Measurements from ENCODE around the gene KCNH1. TPM values are rescaled to one million over a fixed set of nuclear protein-coding genes. Genes with fewer than 3 reads are reported as not detected.

Gene KCNH1
- polyA plus RNA-seq, 4 donors: 0.14 to 0.32 (median 0.21) TPM

DNA sequence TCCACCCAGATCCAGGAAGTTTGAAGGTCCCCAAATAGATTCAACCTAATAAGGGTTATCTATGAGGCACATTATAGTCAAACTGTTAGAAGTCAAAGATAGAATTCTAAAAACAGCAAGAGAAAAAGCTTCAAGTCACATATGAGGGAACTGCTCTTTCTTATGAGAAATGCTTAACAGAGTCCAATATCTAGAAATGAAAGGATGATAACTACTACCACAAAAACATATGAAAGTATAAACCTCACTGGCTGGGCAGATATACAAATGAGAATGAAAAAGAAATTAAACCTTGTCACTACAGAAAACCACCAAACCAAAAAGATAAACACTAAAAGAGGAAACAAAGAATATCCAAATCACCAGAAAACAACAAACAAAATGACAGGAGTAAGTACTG, 201.8 kb downstream of the KCNH1 start:
- no peak for DNase-seq (ENCODE audit: low read depth in 4 of 4, low spot score in 3 of 4)

DNA sequence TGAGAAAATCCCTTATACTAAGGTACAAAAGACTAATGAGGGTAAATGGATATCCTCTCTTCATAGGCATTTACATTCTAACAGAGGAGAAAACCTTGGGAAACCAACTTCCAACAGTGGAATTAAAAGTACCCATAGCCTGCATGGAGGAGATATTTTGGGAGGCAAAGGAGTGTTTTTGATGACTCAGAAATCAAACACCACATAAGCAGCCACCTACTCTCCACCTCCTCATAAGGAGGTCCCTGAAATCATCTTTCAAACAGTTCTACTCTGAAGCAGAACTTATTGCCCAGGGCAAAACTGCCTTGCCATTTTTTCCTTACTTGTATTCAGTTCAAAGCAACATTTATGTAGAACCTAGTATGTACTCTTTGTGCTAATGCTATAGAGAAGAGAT, 211.3 kb downstream of the KCNH1 start:
- no peak for DNase-seq (ENCODE audit: low read depth in 4 of 4, low spot score in 3 of 4)

DNA sequence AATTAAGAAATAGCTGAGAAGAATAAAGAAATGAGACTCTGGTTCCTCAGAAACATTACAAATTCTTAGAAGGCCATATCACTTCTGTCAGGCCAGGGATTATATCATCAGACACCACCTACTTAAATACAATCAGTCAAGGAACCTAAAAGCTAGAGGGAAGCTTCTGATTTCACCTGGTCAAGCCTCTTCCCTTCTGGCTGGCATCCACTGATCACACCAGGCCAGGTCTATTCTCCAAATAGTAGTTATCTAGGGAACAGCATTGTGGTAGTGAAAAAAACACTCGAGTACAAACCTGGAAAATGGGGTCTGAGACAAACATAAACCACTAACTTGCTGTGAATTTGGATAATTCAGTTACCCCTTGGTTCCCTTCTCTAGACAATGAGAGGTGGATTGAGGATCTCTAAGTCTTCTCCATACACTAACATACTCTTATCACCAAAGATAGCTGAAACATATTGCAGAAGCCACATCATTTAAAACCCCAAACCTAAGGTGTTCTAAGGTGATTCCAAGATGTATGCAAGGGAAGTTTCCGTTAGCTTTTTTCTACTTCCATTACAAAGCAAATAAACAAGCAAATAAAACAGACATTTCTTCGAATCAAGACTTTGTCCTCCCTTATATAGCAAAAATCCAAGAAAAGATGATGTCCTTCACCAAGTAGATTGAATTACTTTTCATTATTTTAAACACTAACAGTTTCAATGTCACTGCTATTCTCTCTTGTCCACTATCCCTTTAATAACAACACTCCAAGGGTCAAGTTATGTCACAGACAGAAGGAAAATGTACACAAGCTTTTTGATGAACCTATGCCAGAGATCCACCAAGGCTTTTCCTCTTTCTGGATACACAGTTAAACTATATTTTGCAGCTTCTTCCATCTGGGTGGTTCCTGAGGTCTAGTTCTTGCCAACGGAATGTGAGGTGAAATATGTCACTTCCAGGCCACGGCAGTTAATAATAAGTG, 212.9 kb downstream of the KCNH1 start:
- DNase-seq (ENCODE audit: low read depth in 4 of 4, low spot score in 3 of 4): no peak

DNA sequence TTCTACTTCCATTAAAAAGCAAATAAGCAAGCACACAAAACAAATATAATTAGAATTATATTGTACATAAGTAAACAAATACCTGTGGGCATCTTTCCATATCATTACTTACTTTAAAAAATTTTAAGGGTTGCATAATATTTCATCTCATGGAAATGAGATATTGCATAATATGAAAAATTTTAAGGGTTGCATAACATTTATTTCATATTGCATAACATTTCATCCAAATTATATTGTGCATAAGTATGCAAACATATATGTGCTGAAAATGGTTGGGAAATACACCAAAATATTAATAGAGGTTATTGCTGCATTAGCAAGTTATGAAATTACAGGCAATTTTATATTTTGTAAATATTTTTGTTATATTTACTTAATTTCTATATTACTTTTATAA, 213.7 kb downstream of the KCNH1 start:
- no peak for DNase-seq (ENCODE audit: low read depth in 4 of 4, low spot score in 3 of 4)

DNA sequence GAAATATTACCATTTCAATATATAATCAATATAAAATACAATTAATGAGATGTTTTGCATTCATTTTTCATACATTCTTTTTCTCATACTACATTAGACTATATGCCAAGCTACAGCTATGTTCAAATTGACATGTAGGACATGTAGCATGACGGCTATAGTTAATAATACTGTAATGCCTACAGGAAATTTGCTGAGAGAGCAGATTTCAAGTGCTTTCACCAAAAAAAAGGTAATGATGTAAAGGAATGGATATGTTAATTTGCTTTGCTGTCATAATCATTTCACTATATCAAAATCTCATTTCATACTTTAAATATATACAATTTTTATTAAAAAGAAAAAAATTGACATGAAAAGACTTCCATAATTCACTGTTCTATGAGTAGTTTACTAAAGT, 215.1 kb downstream of the KCNH1 start:
- DNase-seq (ENCODE audit: low read depth in 4 of 4, low spot score in 3 of 4): no peak

DNA sequence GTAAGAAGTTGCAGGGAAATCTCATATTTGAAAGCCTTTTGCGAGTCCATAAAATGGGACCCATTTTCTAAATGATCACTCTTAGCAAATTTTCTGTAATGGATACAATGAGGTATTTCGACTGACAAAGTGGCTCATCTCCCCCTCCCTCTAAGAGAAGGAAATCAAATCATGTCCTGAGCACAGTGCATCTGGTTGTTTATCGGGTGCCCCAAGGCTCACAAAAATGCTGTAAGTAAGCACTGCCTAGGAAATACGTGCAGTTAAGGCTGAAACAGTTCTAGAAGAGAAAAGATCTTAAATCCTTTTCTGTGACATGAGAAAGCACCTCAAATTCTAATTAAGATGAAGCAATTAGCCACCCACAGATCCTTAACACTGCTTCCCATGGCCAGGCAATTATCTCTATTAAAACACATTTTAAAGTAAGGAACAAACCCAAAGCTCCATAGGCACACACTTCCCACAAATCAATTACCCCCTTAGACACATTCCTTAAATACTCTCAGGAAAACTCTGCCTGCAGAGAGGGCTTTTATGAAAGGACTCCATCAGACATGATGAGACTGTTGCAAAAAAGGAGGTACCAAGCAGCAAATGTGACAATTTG, 216.3 kb downstream of the KCNH1 start:
- no peak for DNase-seq (ENCODE audit: low read depth in 4 of 4, low spot score in 3 of 4)

DNA sequence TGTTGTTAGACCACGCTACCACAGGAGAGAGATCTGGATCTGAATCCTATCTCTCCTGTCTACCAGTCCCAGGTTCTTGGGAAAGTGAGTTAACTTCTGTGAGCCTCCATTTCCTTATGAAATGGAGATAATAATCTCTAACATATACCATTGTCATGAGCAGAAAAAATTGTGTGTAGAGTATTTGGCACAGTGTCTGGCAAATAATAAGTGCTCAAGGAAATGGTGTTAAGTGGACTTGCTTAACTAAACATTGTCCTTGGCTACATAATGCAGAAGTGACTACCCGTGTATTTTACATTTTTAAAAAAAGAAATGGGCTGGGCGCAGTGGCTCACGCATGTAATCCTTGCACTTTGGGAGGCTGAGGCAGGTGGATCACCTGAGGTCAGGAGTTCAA, 217.4 kb downstream of the KCNH1 start:
- no peak for DNase-seq (ENCODE audit: low read depth in 4 of 4, low spot score in 3 of 4)

DNA sequence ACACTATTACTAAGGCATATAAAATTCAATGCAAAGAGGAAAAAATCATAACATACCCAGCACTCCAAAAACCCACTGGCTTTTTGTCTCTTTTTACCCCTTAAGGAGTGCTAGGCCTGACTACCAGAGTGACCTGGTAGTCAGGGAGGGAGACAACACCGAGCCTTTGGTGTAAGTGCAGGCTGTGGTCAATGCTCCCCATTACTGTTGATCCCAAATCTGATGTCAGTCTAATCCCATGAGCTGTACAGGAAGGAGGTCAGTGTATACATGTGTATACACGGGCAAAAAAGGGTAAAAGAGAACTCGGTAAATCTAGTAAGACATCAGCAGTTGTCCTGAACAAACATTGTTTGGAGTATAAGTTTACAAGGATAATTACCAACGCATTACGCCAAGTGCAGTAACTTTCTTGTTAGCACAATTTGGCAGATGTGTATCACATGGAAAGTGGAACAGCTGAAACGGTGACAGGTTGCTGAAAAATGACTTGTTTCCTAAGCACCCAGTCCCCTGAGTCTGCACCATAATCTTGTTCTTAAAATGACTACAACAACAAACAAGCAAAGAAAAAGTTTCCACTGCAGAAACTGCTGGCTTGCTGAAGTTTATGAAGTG, 217.9 kb downstream of the KCNH1 start:
- DNase-seq (ENCODE audit: low read depth in 4 of 4, low spot score in 3 of 4): no peak

DNA sequence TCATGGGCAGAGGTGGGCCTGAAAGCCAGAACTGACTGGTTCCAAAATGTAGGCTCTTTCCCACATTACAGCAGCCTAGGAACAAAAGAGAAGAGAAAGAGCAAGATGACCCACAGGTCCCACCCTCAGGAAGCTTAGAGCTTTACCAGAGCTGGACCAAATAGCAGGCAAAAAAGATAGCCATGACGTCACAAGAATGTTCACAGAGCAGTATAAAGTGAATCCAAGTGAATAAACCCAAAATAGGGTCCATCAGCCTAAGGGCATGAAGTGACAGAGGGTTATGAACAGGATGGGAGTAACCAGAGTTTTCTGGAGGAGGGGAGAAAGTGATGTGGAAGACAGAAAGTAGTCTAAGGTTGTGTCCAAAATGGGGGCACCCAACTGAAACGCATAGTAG, 221.2 kb downstream of the KCNH1 start:
- DNase-seq (ENCODE audit: low read depth in 4 of 4, low spot score in 3 of 4): no peak

DNA sequence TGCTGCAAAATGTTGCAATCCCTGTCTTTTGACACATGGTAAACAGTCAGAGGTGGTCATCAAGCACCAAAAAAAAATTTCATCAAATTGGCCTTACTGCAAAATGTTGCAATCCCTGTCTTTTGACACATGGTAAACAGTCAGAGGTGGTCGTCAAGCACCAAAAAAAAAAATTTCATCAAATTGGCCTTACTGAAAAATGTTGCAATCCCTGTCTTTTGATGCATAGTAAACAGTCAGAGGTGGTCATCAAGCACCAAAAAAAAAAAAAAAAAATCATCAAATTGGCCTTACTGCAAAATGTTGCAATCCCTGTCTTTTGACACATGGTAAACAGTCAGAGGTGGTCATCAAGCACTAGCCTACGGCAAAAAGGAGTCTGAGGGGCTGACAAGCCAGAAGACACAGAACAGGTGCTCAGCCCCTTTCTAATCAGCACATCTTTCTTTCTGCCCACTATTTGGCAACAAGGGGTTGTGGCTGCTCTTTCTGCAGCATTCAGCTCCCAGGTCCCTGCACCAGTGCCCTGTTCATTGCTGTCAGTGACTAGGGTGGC, 223.8 kb downstream of the KCNH1 start:
- no peak for DNase-seq (ENCODE audit: low read depth in 4 of 4, low spot score in 3 of 4)

DNA sequence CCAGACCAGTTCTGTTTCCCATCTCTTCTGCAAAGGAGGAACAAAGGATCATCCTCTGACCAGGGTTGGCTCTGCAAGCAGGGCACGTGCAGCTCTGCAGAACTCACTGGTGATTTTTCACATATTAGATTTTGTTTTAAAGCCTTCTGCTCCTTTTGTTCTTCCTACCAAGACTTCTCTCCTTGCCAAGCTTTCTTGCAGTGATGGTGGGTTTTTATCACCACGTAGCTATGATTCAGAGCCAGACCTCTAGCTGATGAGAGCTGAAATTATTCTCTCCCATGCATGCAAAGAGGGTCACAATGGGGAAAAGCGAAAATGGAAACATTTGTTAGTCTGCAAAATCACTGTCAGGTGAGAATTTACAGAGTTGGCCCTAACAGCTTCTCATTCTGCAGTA, 225.2 kb downstream of the KCNH1 start:
- DNase-seq (ENCODE audit: low read depth in 4 of 4, low spot score in 3 of 4): no peak

DNA sequence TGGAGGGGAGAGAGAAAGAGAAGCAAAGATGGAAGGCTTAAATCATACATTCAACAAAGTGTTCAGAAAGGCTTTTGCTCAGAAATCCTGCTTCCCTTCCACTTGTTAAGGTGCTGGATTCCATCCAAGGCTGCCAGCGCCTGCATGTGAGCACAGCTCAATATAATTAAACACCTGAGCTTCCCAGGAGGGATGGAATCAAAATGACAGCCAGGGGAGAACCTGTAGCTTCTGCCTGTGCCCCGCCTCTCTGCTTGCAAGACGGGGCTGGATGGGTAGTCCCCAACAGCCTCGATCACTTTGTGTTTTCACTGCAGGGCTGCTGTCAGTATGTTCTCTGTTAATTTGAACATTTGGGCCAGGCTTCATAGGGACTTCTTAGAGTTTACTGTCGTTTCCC, 225.7 kb downstream of the KCNH1 start:
- DNase-seq (ENCODE audit: low read depth in 4 of 4, low spot score in 3 of 4): no peak

DNA sequence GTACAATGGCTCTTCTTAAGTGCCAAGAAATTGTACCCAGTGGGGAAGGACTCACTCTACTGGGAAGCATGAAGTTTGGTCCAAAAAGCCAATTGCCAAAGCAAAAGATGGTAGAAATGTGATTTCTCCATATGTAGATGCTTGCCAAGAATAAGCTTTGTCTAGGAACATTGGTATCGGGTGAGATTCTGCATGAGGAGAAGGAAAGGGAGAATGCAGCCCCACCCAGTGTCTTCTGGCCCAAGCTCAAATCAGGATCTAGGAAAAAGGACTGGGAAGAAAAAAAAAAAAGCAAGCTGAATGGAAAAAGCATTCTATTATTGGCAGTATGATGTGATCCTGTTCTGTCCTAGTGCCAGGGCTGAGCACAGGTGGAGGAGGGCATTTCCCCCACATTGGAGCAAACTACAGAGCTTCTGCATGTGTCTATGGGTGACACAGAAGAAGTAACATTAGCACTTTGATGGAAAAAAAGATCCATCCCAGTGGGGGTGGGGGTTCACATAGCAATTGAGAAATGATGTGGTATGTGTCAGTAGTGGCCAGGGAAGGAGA, 226.6 kb downstream of the KCNH1 start:
- DNase-seq (ENCODE audit: low read depth in 4 of 4, low spot score in 3 of 4): no peak

DNA sequence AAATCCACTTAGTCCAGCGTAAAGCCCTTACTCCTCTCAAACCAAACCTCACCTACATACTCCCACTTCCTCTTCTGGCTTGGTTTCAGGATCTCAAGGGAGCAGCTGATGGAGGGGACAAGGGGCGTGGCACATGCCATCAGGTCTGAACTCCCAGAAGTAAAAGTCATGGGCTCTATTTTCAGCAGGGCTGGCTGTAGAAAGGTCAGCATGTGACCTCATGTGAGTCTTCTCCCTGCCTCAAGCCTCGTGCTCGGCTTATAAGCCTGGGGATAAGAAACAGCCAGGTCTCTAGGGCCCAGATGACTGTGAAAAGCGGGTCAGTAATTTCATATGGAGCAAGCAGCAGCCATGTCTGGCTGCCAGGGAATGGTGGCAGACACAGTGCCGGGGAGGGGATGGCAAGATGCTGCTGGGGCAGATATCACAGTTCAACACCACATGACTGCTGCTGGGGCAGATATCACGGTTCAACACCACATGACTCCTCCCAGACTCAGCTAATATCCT, 227.9 kb downstream of the KCNH1 start:
- no peak for DNase-seq (ENCODE audit: low read depth in 4 of 4, low spot score in 3 of 4)

DNA sequence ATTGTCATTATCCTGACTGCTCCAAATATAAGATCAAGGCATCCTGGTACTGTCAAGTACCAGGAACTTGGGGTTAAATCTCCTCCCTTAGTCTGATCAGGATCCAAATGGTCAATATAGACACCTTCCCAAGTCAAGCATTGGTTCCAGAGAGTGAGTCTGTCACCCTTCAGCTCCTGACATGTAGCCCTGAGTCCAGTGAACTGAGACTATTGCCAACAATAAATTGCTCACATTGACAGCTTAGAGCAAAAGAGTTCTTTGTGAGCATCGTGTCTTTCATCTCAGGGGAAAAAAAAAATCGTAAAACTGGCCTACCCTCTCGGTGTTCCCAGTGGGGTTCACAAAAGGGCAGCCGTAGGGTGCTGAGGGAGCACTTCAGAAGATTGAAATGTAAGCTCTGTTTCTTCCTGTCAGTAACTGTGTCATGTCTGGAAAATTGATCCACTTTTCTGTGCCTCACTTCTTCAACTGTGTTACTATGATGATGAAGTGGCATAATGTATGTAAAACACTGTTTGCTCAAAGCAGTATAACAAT, 228.5 kb downstream of the KCNH1 start:
- DNase-seq (ENCODE audit: low read depth in 4 of 4, low spot score in 3 of 4): no peak

DNA sequence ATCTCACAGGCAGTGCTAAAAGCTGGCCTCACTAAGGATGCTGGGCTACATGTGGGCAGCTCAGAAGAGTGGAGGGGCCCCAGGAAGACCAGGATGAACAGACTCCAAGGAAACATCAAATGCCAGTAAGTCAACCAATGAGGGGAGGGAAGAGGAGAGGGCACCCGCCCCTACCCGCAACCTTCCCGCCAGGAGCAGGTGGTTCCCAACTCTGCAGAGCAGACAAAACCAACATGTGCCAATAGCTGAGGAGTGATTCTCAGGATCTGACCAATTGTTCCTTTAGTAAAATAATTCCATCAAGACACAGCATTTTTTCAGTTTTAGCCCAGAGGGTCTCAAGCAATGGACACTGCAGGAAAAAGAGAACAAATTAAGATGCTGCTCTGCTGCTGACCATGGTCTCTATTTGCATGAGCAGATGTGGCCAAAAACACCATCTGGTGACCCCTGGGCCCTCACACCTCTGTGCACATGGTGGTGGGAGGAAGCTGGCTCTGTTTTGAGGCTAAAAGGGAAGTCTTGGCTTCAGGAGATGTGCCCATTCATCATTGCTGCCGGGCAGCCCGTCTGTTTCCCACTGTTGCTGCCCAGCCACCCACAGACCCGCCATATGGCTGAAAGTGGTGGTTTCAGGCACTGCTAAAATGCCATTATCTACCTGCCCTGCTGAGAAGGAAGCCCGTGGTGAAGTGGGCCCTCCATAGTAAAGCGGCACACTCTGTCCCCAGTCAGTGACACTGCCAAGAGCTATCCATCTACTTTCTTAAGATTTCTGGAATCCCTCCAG, 231.8 kb downstream of the KCNH1 start:
- no peak for DNase-seq (ENCODE audit: low read depth in 4 of 4, low spot score in 3 of 4)

DNA sequence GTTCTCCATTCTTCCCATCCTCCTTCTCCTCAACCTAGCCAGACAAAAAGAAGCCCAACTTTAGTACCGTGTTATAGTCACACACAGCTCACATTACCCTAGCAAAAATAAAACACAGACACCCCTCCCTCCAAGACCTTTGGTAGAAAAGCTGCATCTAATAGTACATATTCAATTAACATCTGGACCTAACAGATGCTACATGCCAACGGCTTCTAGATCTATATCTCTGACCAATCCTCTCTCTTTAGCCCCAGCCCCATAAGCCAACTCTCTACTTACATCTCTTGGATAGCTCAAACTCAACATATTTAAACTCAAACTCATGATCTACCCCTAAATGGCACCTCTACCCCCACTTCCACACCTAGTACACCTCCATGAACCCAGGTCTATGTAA, 233.1 kb downstream of the KCNH1 start:
- no peak for DNase-seq (ENCODE audit: low read depth in 4 of 4, low spot score in 3 of 4)

DNA sequence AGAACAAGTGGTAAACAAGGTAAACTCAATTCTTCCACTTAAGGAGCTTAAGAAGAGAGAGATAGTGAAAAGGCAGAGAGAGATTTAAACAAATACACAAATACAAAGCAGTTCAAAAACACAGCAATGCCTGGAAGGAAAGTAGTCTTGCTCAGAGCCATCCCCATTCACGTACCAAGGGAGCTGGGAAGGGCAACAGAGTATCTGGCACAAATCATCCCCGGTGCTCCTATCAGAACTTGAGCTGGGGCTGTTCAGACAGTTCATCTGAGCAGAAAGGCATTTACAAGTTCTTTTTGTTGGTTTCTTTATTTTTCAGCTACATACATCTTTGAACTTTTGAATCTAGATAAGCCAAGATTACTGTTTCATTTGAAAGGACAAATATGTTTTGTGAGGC, 233.9 kb downstream of the KCNH1 start:
- DNase-seq (ENCODE audit: low read depth in 4 of 4, low spot score in 3 of 4): no peak

DNA sequence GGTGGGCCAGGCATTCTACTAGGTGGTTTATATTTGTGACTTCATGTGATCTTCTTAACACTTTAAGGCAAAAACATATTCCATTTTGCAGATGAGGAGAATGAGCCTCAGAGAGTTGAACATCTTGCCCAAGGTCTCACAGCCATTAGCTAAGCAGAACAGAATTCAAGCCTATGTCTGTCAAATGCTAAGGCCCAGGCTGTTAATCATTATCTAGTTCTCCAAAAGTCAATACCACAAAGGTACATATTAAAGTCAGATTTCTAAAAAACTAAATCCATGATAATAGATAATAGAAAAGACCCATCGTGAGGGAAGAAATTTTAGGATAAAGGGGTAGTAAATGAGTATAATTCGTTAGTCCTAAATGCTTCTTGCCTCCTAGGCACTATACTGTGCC, 234.3 kb downstream of the KCNH1 start:
- no peak for DNase-seq (ENCODE audit: low read depth in 4 of 4, low spot score in 3 of 4)

DNA sequence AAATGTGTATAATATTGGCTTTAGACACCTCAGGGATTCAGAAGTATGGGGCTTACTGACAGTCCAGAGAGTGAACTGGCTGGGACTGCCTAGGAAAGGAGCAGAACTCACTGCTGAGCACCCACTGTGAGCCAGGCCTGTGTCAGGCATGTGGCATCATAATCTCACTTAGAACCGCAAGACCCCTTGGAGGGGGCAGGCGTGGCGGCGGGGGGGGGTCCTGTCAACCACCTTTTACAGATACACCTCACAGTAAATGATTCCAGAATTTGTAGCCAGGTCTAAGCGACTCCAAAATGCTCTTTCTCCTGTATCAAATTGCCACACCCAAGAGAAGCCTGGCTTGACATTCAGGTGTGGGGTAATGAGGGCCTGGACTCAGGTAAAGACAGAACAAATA, 235.5 kb downstream of the KCNH1 start:
- no peak for DNase-seq (ENCODE audit: low read depth in 4 of 4, low spot score in 3 of 4)

All from right renal pelvis (tissue), 4 donors.